M059J (cell line): ENCODE measurements around the gene ABCF1. TPM values are rescaled to one million over a fixed set of nuclear protein-coding genes. Genes with fewer than 3 reads are reported as not detected.
A peak's percentile ranks its signal among the peaks of the same experiment; 100 is the strongest.

ENCODE experiments used
- DNase-seq: peaks from one replicate; pipeline ENCODE4 v3.0.0-alpha.2; 2012; ENCODE audit warnings: low read depth
- total RNA-seq: library from RNA; depleted of rRNA; stranded (reverse); fragments of >200 nt; shearing (Covaris generic); gene quantifications from 2 replicates; pipeline ENCODE4 v1.2.3, GENCODE V29; 2014

ABCF1 gene
- total RNA-seq, 1 experiment from 2014 or later, result 95.3 TPM

GRCh38 chr6:30557683-30557981 is 13.6 kb upstream of the ABCF1 start:
- no peak for DNase-seq

- no peak for DNase-seq
Measured at GRCh38 chr6:30560930-30561329, 10.3 kb upstream of the ABCF1 start.

GRCh38 chr6:30562470-30563425 is 8.5 kb upstream of the ABCF1 start:
- no peak for DNase-seq

- no peak for DNase-seq
Measured at GRCh38 chr6:30564114-30564513, 7.1 kb upstream of the ABCF1 start.

GRCh38 chr6:30565772-30566171 is 5.5 kb upstream of the ABCF1 start:
- DNase-seq, result peak; percentile 43

- DNase-seq, result no peak
Measured at GRCh38 chr6:30568245-30568644, 3.0 kb upstream of the ABCF1 start.

- no peak for DNase-seq
Measured at GRCh38 chr6:30570263-30570662, 979 bp upstream of the ABCF1 start.

- DNase-seq, result no peak
Measured at GRCh38 chr6:30570740-30571074, 535 bp upstream of the ABCF1 start.

- DNase-seq, result no peak
Measured at GRCh38 chr6:30571762-30572082, 480 bp downstream of the ABCF1 start.

GRCh38 chr6:30572148-30572547 is 906 bp downstream of the ABCF1 start:
- DNase-seq, result no peak

- no peak for DNase-seq
Measured at GRCh38 chr6:30573113-30573512, 1.9 kb downstream of the ABCF1 start.

- no peak for DNase-seq
Measured at GRCh38 chr6:30578051-30578450, 6.8 kb downstream of the ABCF1 start.

- no peak for DNase-seq
Measured at GRCh38 chr6:30583921-30584320, 12.7 kb downstream of the ABCF1 start.

GRCh38 chr6:30589754-30590358 is 18.6 kb downstream of the ABCF1 start:
- DNase-seq, result no peak

GRCh38 chr6:30590509-30590908 is 19.3 kb downstream of the ABCF1 start:
- no peak for DNase-seq

GRCh38 chr6:30591008-30591407 is 19.8 kb downstream of the ABCF1 start:
- peak; percentile 26 for DNase-seq

GRCh38 chr6:30592287-30592686 is 21.0 kb downstream of the ABCF1 start:
- DNase-seq, result no peak

- peak; percentile 85 for DNase-seq
Measured at GRCh38 chr6:30597315-30598144, 26.3 kb downstream of the ABCF1 start.

GRCh38 chr6:30598912-30599624 is 27.8 kb downstream of the ABCF1 start:
- no peak for DNase-seq

GRCh38 chr6:30599625-30600324 is 28.5 kb downstream of the ABCF1 start:
- no peak for DNase-seq

GRCh38 chr6:30600451-30600961 is 29.3 kb downstream of the ABCF1 start:
- DNase-seq, result peak; percentile 26
